GM18520 (cell line): ENCODE results near the gene IL20RA.

Experiments
- ATAC-seq: cut with Tn5 transposase; IDR thresholded peaks from one replicate; pipeline ENCODE4 v1.9.1; 2021; ENCODE audit not compliant: unreplicated experiment

The IL20RA gene

GRCh38 chr6:137045222-137045789 lies 541 bp upstream of the IL20RA start:
- ATAC-seq = no peak

GRCh38 chr6:137043710-137044365 lies 927 bp downstream of the IL20RA start:
- no peak for ATAC-seq

- no peak for ATAC-seq
Measured at GRCh38 chr6:137040393-137040792, 4.4 kb downstream of the IL20RA start.

GRCh38 chr6:137039010-137039409 lies 5.8 kb downstream of the IL20RA start:
- no peak for ATAC-seq

- ATAC-seq = no peak
Measured at GRCh38 chr6:137036566-137037300, 8.0 kb downstream of the IL20RA start.

- ATAC-seq = peak; percentile 99
Measured at GRCh38 chr6:137033828-137034227, 10.9 kb downstream of the IL20RA start.

GRCh38 chr6:137031122-137031521 lies 13.6 kb downstream of the IL20RA start:
- no peak for ATAC-seq

GRCh38 chr6:137028912-137029311 lies 15.9 kb downstream of the IL20RA start:
- no peak for ATAC-seq

- ATAC-seq = peak; percentile 64
Measured at GRCh38 chr6:137025786-137026730, 18.7 kb downstream of the IL20RA start.

GRCh38 chr6:137024237-137024990 lies 20.4 kb downstream of the IL20RA start:
- no peak for ATAC-seq

GRCh38 chr6:137020776-137021175 lies 24.0 kb downstream of the IL20RA start:
- no peak for ATAC-seq

GRCh38 chr6:137019476-137020272 lies 25.1 kb downstream of the IL20RA start:
- ATAC-seq = no peak

GRCh38 chr6:137017081-137017480 lies 27.7 kb downstream of the IL20RA start:
- no peak for ATAC-seq

GRCh38 chr6:137016356-137016755 lies 28.4 kb downstream of the IL20RA start:
- no peak for ATAC-seq

GRCh38 chr6:137015943-137016342 lies 28.8 kb downstream of the IL20RA start:
- no peak for ATAC-seq

- no peak for ATAC-seq
Measured at GRCh38 chr6:137013738-137014602, 30.8 kb downstream of the IL20RA start.

- ATAC-seq = no peak
Measured at GRCh38 chr6:137013031-137013430, 31.7 kb downstream of the IL20RA start.

GRCh38 chr6:137011406-137011805 lies 33.4 kb downstream of the IL20RA start:
- no peak for ATAC-seq
